ENCODE measurements around the gene ADGRD2.

GRCh38 chr9:124506931-124507879, 57.0 kb downstream of the ADGRD2 start, which contains the start of gene NR5A1:
- TF ChIP-seq RAD21 (IDR thresholded peaks at IDR 0.05; ENCODE audit: low read depth) (no peak), SRF (IDR thresholded peaks at IDR 0.05; ENCODE audit: low read depth) (no peak), ATF3 (IDR thresholded peaks at IDR 0.05) (no peak), CTCF (IDR thresholded peaks at IDR 0.05 in 2 of 3, conservative IDR thresholded peaks at IDR 0.05 in 1 of 3; ENCODE audit: borderline replicate concordance in 1 of 3, insufficient read depth in 1 of 3, low read depth in 2 of 3, low read length in 2 of 3) (no peak), YY1 (IDR thresholded peaks at IDR 0.05; ENCODE audit: extremely low read depth, insufficient replicate concordance, low read depth, low read length) (no peak), EZH2phosphoT487 (IDR thresholded peaks at IDR 0.05; ENCODE audit: borderline replicate concordance) (no peak), POLR2A (IDR thresholded peaks at IDR 0.05; ENCODE audit: borderline replicate concordance, extremely low read depth, insufficient read depth, insufficient read length) (no peak), ZBTB33 (IDR thresholded peaks at IDR 0.05; ENCODE audit: extremely low read depth, insufficient replicate concordance, low read length) (no peak), EZH2 (IDR thresholded peaks at IDR 0.05) (no peak), REST (IDR thresholded peaks at IDR 0.05; ENCODE audit: low read depth) (no peak)

Measured in HCT116 (cell line).